ENCODE data around the gene SHMT2. TPM values are rescaled to one million over a fixed set of nuclear protein-coding genes. Genes with fewer than 3 reads are reported as not detected.

SHMT2 gene
- total and polyA plus RNA-seq, 2 of the 13 experiments (the other 11 are each of a cell fraction or from before 2014, with no cell fraction given), result 181 to 393 TPM

- peak; percentile 81 for TF ChIP-seq CTCF (CRISPR knock-in tag; IDR thresholded peaks at IDR 0.05)
- TF ChIP-seq ZNF672 (CRISPR knock-in tag; IDR thresholded peaks at IDR 0.05), result no peak
- 0 out of 2 replicates have a peak, but pooled peaks have one; percentile 8 for TF ChIP-seq RAD21 (CRISPR knock-in tag; IDR thresholded peaks at IDR 0.05)
- no peak for TF ChIP-seq ZFY (CRISPR knock-in tag; IDR thresholded peaks at IDR 0.05)
- 0 out of 2 replicates have a peak, but pooled peaks have one; percentile 11 for TF ChIP-seq ZNF510 (CRISPR knock-in tag; IDR thresholded peaks at IDR 0.05; ENCODE audit: low read depth)
- no peak for TF ChIP-seq ZNF337 (CRISPR knock-in tag; IDR thresholded peaks at IDR 0.05; ENCODE audit: borderline replicate concordance, low read depth)
- TF ChIP-seq TEAD3 (CRISPR knock-in tag; optimal IDR thresholded peaks at IDR 0.05; ENCODE audit: borderline replicate concordance), result no peak
- no peak for TF ChIP-seq CENPBD1 (CRISPR knock-in tag; IDR thresholded peaks at IDR 0.05; ENCODE audit: borderline replicate concordance, low read depth)
- 0 out of 2 replicates have a peak, but pooled peaks have one; percentile 4 for TF ChIP-seq ZBTB33 (CRISPR knock-in tag; IDR thresholded peaks at IDR 0.05)
- TF ChIP-seq KDM2A (CRISPR knock-in tag; IDR thresholded peaks at IDR 0.05; ENCODE audit: borderline replicate concordance, low read depth), result 0 out of 2 replicates have a peak, but pooled peaks have one; percentile 23
- no peak for TF ChIP-seq MBD4 (IDR thresholded peaks at IDR 0.05; ENCODE audit: borderline replicate concordance, low read length)
- TF ChIP-seq MZF1 (CRISPR knock-in tag; IDR thresholded peaks at IDR 0.05; ENCODE audit: borderline replicate concordance), result no peak
- peak; percentile 56 for TF ChIP-seq STAG1 (CRISPR knock-in tag; IDR thresholded peaks at IDR 0.05)
- peak; percentile 48; the same call in 1 of the 2 replicates for TF ChIP-seq ZFX (CRISPR knock-in tag; IDR thresholded peaks at IDR 0.05; ENCODE audit: low read depth)
- peak; percentile 20 for TF ChIP-seq ASH2L (IDR thresholded peaks at IDR 0.05; ENCODE audit: insufficient read length, low read depth, low read length)
- TF ChIP-seq CBX5 (CRISPR knock-in tag; IDR thresholded peaks at IDR 0.05; ENCODE audit: borderline replicate concordance), result no peak
- no peak for TF ChIP-seq STAT5B (CRISPR knock-in tag; IDR thresholded peaks at IDR 0.05)
- TF ChIP-seq ZNF432 (CRISPR knock-in tag; IDR thresholded peaks at IDR 0.05; ENCODE audit: borderline replicate concordance), result no peak
- TF ChIP-seq NR2F2 (IDR thresholded peaks at IDR 0.05; ENCODE audit: borderline replicate concordance, low read depth), result no peak
- TF ChIP-seq SKI (IDR thresholded peaks at IDR 0.05; ENCODE audit: partially characterized antibody), result peak; percentile 84
- no peak for TF ChIP-seq KDM5A (IDR thresholded peaks at IDR 0.05; ENCODE audit: borderline replicate concordance, low read length)
- TF ChIP-seq KLF16 (CRISPR knock-in tag; IDR thresholded peaks at IDR 0.05), result no peak; a peak in 1 of 4 replicates
- TF ChIP-seq HMGXB4 (CRISPR knock-in tag; IDR thresholded peaks at IDR 0.05; ENCODE audit: borderline replicate concordance in 1 of 2, low read depth in 1 of 2), result peak in 1 of 2 experiments; percentile 22; a peak in 1 of 4 replicates
- no peak for TF ChIP-seq PAX8 (CRISPR knock-in tag; IDR thresholded peaks at IDR 0.05; ENCODE audit: borderline replicate concordance)
Measured at GRCh38 chr12:57242691-57243454, 13.4 kb downstream of the SHMT2 start (continued).

All from HepG2 (cell line).